Lower lobe of right lung (tissue), 2 donors: Measurements from ENCODE around the gene WDR59. TPM values are rescaled to one million over a fixed set of nuclear protein-coding genes. Genes with fewer than 3 reads are reported as not detected.

Source experiments
- ATAC-seq, 2 donors: fragments of 200-7000 bp; cut with Tn5 transposase; one replicate each; pipeline ENCODE4 v1.9.1; 2020 to 2022; ENCODE audit warnings: mild to moderate bottlenecking in 2 of 2, moderate library complexity in 2 of 2
- DNase-seq: peaks from one replicate; pipeline ENCODE4 v3.0.0-alpha.2; 2020
- H3K27ac ChIP-seq: fragments of 200-600 bp; one replicate; pipeline ENCODE4 v1.8.0; 2022
- H3K27me3 ChIP-seq: fragments of 200-600 bp; one replicate; pipeline ENCODE4 v1.8.0; 2022; ENCODE audit warnings: low read depth
- H3K36me3 ChIP-seq: fragments of 200-600 bp; one replicate; pipeline ENCODE4 v1.8.0; 2022; ENCODE audit warnings: mild to moderate bottlenecking
- H3K4me1 ChIP-seq: fragments of 200-600 bp; one replicate; pipeline ENCODE4 v1.8.0; 2022
- H3K4me3 ChIP-seq: fragments of 200-600 bp; one replicate; pipeline ENCODE4 v1.8.0; 2022; ENCODE audit warnings: mild to moderate bottlenecking
- H3K9me3 ChIP-seq: fragments of 200-600 bp; one replicate; pipeline ENCODE4 v1.8.0; 2022
- CTCF ChIP-seq: fragments of 200-600 bp; IDR thresholded peaks from one replicate; pipeline ENCODE4 v1.8.0; 2022; ENCODE audit warnings: antibody characterized with exemption, mild to moderate bottlenecking
- intact Hi-C: fragments of 100-400 bp; cut with DNase I; formaldehyde crosslinking; loops from one replicate; pipeline ENCODE4 v1.11.0; 2022
- total RNA-seq: library from RNA; stranded (reverse); fragmentation: NEBNext Ultra II Directional; extraction: Animal tissue kit (Norgen Biotek cat#: 25700); gene quantifications from one replicate; pipeline ENCODE4 v1.2.1, GENCODE V29; 2021
- donor health status: DM: no; HTN: yes; CAD: no; lungs with severe emphysema.

Gene WDR59
- total RNA-seq, 1 donor from 2014 or later: 49.5 TPM

- Histone ChIP-seq H3K36me3 (no peaks in the 10 kb centered on the region), H3K4me3 (peak overlapping the region; percentile 82), H3K27ac (peak overlapping the region; percentile 83), H3K4me1 (peaks cover 35% of the 10 kb centered on the region), H3K9me3 (no peaks in the 10 kb centered on the region), H3K27me3 (no peaks in the 10 kb centered on the region)
- ATAC-seq (peak; percentile 35 to 37), DNase-seq (peak; percentile 77)
- TF ChIP-seq CTCF: no peak
- intact Hi-C loops: loop anchor here (5.0 kb wide), 1 partner anchor 112 kb away; no protein-coding TSS in a partner anchor
Measured at GRCh38 chr16:74999609-75000480, 14.9 kb upstream of the WDR59 start.

GRCh38 chr16:74999219-74999608 lies 14.3 kb upstream of the WDR59 start:
- Histone ChIP-seq H3K36me3 (no peaks in the 10 kb centered on the region), H3K27me3 (no peaks in the 10 kb centered on the region), H3K4me1 (peaks cover 35% of the 10 kb centered on the region), H3K4me3 (peak overlapping the region; percentile 82), H3K9me3 (no peaks in the 10 kb centered on the region), H3K27ac (peak overlapping the region; percentile 83)
- no peak for TF ChIP-seq CTCF
- peak; percentile 33 to 37 for ATAC-seq
- DNase-seq: peak; percentile 54
- intact Hi-C loops: loop anchor here (5.0 kb wide), 1 partner anchor 113 kb away; no protein-coding TSS in a partner anchor

- Histone ChIP-seq H3K4me3 (peak within 1 kb of the TSS; percentile 82), H3K36me3 (no peaks in the 10 kb centered on the region), H3K9me3 (no peaks in the 10 kb centered on the region), H3K4me1 (peaks cover 35% of the 10 kb centered on the region), H3K27ac (peak within 1 kb of the TSS; percentile 83), H3K27me3 (no peaks in the 10 kb centered on the region)
- ATAC-seq (peak; percentile 90 to 94), DNase-seq (peak; percentile 86)
- intact Hi-C loops: loop anchor here (5.0 kb wide), 1 partner anchor 114 kb away; no protein-coding TSS in a partner anchor
- peak; percentile 79 for TF ChIP-seq CTCF
Measured at GRCh38 chr16:74998481-74999218, 13.7 kb upstream of the WDR59 start, which contains the start of gene ZNRF1. ZNRF1 (plus strand) TSS chr16:74999024; CDS start chr16:74999672, 648 bp downstream.

GRCh38 chr16:74997042-74997491 lies 12.1 kb upstream of the WDR59 start:
- DNase-seq: no peak
- no peaks in the 10 kb centered on the region for H3K9me3 ChIP-seq
- no peaks in the 10 kb centered on the region for H3K36me3 ChIP-seq
- H3K4me3 ChIP-seq: no peak overlapping the region
- TF ChIP-seq CTCF: no peak
- intact Hi-C loops: loop anchor here (5.0 kb wide), 1 partner anchor 115 kb away; no protein-coding TSS in a partner anchor
- H3K27ac ChIP-seq: no peak overlapping the region
- ATAC-seq: peak in 1 of 2 donors; percentile 38
- H3K4me1 ChIP-seq: peaks cover 31% of the 10 kb centered on the region
- no peaks in the 10 kb centered on the region for H3K27me3 ChIP-seq

GRCh38 chr16:74995986-74996385 lies 11.1 kb upstream of the WDR59 start:
- intact Hi-C loops: loop anchor here (5.0 kb wide), 1 partner anchor 116 kb away; no protein-coding TSS in a partner anchor
- no peak for TF ChIP-seq CTCF

More at GRCh38 chr16:74995986-74996385, 11.1 kb upstream of the WDR59 start:
- H3K27me3 ChIP-seq: no peaks in the 10 kb centered on the region
- H3K27ac ChIP-seq: no peak overlapping the region
- no peaks in the 10 kb centered on the region for H3K9me3 ChIP-seq
- DNase-seq: no peak
- H3K36me3 ChIP-seq: no peaks in the 10 kb centered on the region
- ATAC-seq: no peak
- H3K4me3 ChIP-seq: no peak overlapping the region
- H3K4me1 ChIP-seq: peaks cover 22% of the 10 kb centered on the region
